ENCODE results near the gene REN.

DNA sequence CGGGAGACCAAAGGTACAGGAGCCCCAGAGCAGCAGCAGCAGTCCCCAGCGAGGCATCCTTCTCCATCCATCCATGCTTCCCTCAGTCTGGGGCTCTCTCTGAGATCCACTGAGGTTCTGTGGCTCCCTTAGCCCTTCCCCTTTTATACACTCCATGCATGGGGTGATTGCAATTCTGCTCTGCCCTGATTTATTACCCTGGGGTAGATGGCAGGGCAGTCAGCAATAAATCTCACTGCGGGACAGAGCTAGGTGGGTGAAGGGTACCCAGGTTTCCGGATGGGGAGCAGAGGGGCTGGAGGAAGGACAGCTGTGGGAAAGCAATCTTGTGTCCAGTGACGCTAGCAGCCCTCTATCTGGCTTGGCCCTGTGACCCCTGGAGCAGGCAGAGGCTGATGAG lies at the start of gene REN:
- TF ChIP-seq, protein P1, sequence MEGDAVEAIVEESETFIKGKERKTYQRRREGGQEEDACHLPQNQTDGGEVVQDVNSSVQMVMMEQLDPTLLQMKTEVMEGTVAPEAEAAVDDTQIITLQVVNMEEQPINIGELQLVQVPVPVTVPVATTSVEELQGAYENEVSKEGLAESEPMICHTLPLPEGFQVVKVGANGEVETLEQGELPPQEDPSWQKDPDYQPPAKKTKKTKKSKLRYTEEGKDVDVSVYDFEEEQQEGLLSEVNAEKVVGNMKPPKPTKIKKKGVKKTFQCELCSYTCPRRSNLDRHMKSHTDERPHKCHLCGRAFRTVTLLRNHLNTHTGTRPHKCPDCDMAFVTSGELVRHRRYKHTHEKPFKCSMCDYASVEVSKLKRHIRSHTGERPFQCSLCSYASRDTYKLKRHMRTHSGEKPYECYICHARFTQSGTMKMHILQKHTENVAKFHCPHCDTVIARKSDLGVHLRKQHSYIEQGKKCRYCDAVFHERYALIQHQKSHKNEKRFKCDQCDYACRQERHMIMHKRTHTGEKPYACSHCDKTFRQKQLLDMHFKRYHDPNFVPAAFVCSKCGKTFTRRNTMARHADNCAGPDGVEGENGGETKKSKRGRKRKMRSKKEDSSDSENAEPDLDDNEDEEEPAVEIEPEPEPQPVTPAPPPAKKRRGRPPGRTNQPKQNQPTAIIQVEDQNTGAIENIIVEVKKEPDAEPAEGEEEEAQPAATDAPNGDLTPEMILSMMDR (IDR thresholded peaks at IDR 0.05) = no peak
- TF ChIP-seq POLR2A (IDR thresholded peaks at IDR 0.05) = no peak
